Fibroblast of lung (primary cell): Measurements from ENCODE around the gene SORCS2. TPM values are rescaled to one million over a fixed set of nuclear protein-coding genes. Genes with fewer than 3 reads are reported as not detected.

Source experiments
- DNase-seq, 2 donors: peaks; one replicate each; pipeline versions ENCODE4 v3.0.0 to v3.0.0-alpha.2; 2010; ENCODE audit warnings: low read depth in 2 of 2
- H2AFZ ChIP-seq: 2 replicates; pipeline ENCODE4 v1.5.1; 2012; ENCODE audit warnings: low read length, control low read depth, inconsistent platforms
- H3K27ac ChIP-seq: 2 replicates; pipeline ENCODE4 v1.5.1; 2011; ENCODE audit warnings: low read length, control low read depth; ENCODE audit not compliant: insufficient read depth
- H3K27me3 ChIP-seq: 2 replicates; pipeline ENCODE4 v1.5.1; 2011; ENCODE audit warnings: mild to moderate bottlenecking, low read length; ENCODE audit not compliant: control insufficient read depth, insufficient read depth
- H3K36me3 ChIP-seq: 2 replicates; pipeline ENCODE4 v1.5.1; 2011; ENCODE audit warnings: low read length; ENCODE audit not compliant: control insufficient read depth, insufficient read depth
- H3K4me1 ChIP-seq: 2 replicates; pipeline ENCODE4 v1.5.1; 2011; ENCODE audit warnings: low read length; ENCODE audit not compliant: control insufficient read depth, insufficient read depth; ENCODE audit errors: extremely low read depth
- H3K4me2 ChIP-seq: 2 replicates; pipeline ENCODE4 v1.5.1; 2011; ENCODE audit warnings: low read length, control low read depth; ENCODE audit not compliant: insufficient read depth; ENCODE audit errors: extremely low read depth
- H3K4me3 ChIP-seq, 4 experiments: fragments of 200-600 bp in 1 of 4; sonication (generic) in 1 of 4; replicated peaks in 1 of 4; 2 replicates each; pipeline ENCODE4 v1.5.1; 2011 to 2016; ENCODE audit warnings: low read length in 4 of 4, low read depth in 3 of 4, mild to moderate bottlenecking in 3 of 4, control low read depth in 2 of 4, inconsistent platforms in 1 of 4, mixed read lengths in 1 of 4; ENCODE audit not compliant: insufficient read depth in 1 of 4; ENCODE audit errors: control extremely low read depth in 1 of 4
- H3K79me2 ChIP-seq: 2 replicates; pipeline ENCODE4 v1.5.1; 2012; ENCODE audit warnings: mild to moderate bottlenecking, low read length, inconsistent platforms; ENCODE audit not compliant: control insufficient read depth, insufficient read depth
- H3K9ac ChIP-seq: 2 replicates; pipeline ENCODE4 v1.5.1; 2011; ENCODE audit warnings: mild to moderate bottlenecking, low read length, control low read depth; ENCODE audit not compliant: insufficient read depth
- H3K9me3 ChIP-seq: 2 replicates; pipeline ENCODE4 v1.5.1; 2012; ENCODE audit warnings: low read depth, low read length; ENCODE audit not compliant: control insufficient read depth, insufficient read depth
- H4K20me1 ChIP-seq: 2 replicates; pipeline ENCODE4 v1.5.1; 2011; ENCODE audit warnings: low read length; ENCODE audit not compliant: control insufficient read depth, insufficient read depth; ENCODE audit errors: extremely low read depth
- CTCF ChIP-seq, 2 donors: IDR thresholded peaks in 1 of 2; conservative IDR thresholded peaks in 1 of 2; 1 replicate in 1 of 2; 2 replicates in 1 of 2; pipeline ENCODE4 v1.5.1; 2011 to 2012; ENCODE audit warnings: low read length in 2 of 2, control low read depth in 1 of 2, inconsistent platforms in 1 of 2, low read depth in 1 of 2, mild to moderate bottlenecking in 1 of 2
- EZH2 ChIP-seq: IDR thresholded peaks from 2 replicates; pipeline ENCODE4 v1.5.1; 2012; ENCODE audit warnings: low read length, control low read depth, mild to moderate bottlenecking; ENCODE audit errors: missing control alignments
- polyA plus RNA-seq, 2 donors: library from polyadenylated mRNA; depleted of rRNA in 1 of 2; stranded (reverse) in 1 of 2; unstranded in 1 of 2; fragments of >200 nt; gene quantifications; 2 replicates each; pipeline ENCODE4 v1.2.1, GENCODE V29; 2011 to 2012; ENCODE audit warnings: missing spikeins in 1 of 2
- total RNA-seq: library from RNA; depleted of rRNA; stranded (reverse); fragments of >200 nt; gene quantifications from 2 replicates; pipeline ENCODE4 v1.2.1, GENCODE V29; 2014

SORCS2 gene
- total and polyA plus RNA-seq, 2 donors (not counting 1 experiment from before 2014, with no cell fraction given) = 0.17 to 0.41 TPM

GRCh38 chr4:7190691-7191545, 1.4 kb upstream of the SORCS2 start:
- Histone ChIP-seq H3K79me2 (no peaks in the 10 kb centered on the region), H4K20me1 (no peaks in the 10 kb centered on the region), H2AFZ (no peak overlapping the region), H3K4me1 (no peaks in the 10 kb centered on the region), H3K9me3 (no peaks in the 10 kb centered on the region), H3K36me3 (no peaks in the 10 kb centered on the region), H3K27ac (no peak overlapping the region), H3K4me3 (no peak overlapping the region), H3K9ac (no peak overlapping the region), H3K4me2 (no peak overlapping the region), H3K27me3 (peaks cover 39% of the 10 kb centered on the region)
- TF ChIP-seq CTCF (conservative IDR thresholded peaks at IDR 0.05 in 1 of 2, IDR thresholded peaks at IDR 0.05 in 1 of 2; ENCODE audit: low read depth in 1 of 2, low read length in 2 of 2) (no peak), EZH2 (no peak)
- DNase-seq = no peak

- H3K27me3 ChIP-seq = peaks cover 44% of the 10 kb centered on the region
- H3K36me3 ChIP-seq = no peaks in the 10 kb centered on the region
- no peak overlapping the region for H3K4me2 ChIP-seq
- no peaks in the 10 kb centered on the region for H3K79me2 ChIP-seq
- no peak for DNase-seq
- no peaks in the 10 kb centered on the region for H3K9me3 ChIP-seq
- no peaks in the 10 kb centered on the region for H3K4me1 ChIP-seq
- no peaks in the 10 kb centered on the region for H4K20me1 ChIP-seq
- H2AFZ ChIP-seq = no peak overlapping the region
- no peak overlapping the region for H3K9ac ChIP-seq
- H3K4me3 ChIP-seq = no peak overlapping the region
- H3K27ac ChIP-seq = no peak overlapping the region
- TF ChIP-seq CTCF (conservative IDR thresholded peaks at IDR 0.05 in 1 of 2, IDR thresholded peaks at IDR 0.05 in 1 of 2; ENCODE audit: low read depth in 1 of 2, low read length in 2 of 2) (no peak), EZH2 (no peak)
These were observed 639 bp upstream of the SORCS2 start for GRCh38 chr4:7191546-7192251.
